Brain microvascular endothelial cell (primary cell): ENCODE results near the gene SLN.

Experiments
- DNase-seq: peaks from one replicate; pipeline ENCODE4 v3.0.0-alpha.2; 2020
- H3K27ac ChIP-seq: fragments of 250-450 bp; sonication (Bioruptor Pico); 2 replicates; pipeline ENCODE4 v1.5.1; 2020; ENCODE audit warnings: mild to moderate bottlenecking, moderate library complexity
- H3K27me3 ChIP-seq: fragments of 250-450 bp; sonication (Bioruptor Pico); replicated peaks from 2 replicates; pipeline ENCODE4 v1.5.1; 2020; ENCODE audit warnings: mild to moderate bottlenecking
- H3K36me3 ChIP-seq: fragments of 250-450 bp; sonication (Bioruptor Pico); replicated peaks from 2 replicates; pipeline ENCODE4 v1.5.1; 2020; ENCODE audit warnings: mild to moderate bottlenecking
- H3K4me3 ChIP-seq: 2 replicates; pipeline ENCODE4 v1.5.1; 2011; ENCODE audit warnings: low read depth, mild to moderate bottlenecking, control low read depth, low read length, moderate library complexity
- in situ Hi-C: cut with HindIII; loops from 2 replicates; pipeline ENCODE4 v1.10.0; 2017; ENCODE audit warnings: low sequenced_read_pairs, low pct_ligation_motif_present
- TF ChIP-seq, protein P1 (sequence below): IDR thresholded peaks from 2 replicates; pipeline ENCODE4 v1.5.1; 2011; ENCODE audit warnings: low read depth, mild to moderate bottlenecking, moderate library complexity, low read length, control low read depth, inconsistent platforms; ENCODE audit errors: missing control alignments

The SLN gene

DNA sequence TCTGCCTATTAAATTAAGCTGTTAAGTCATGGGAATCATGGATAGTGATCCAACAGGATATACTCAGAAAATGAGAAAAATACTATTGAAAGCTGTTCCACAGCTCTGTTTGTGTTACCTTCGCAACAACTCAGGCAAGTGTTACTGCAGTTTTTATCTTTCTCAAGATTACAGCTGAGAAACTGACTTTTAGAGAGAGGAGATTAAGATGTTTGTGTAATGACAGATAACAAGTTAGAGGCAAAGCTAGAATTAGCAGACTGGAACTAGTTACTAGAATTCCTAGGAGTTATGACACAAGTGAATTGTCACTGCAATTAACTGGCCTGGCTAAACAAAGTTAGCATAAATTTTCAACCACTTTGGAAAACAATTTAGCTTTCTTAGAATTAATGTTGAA, 1.6 kb downstream of the SLN start:
- in situ Hi-C loops, result no loop called here
- H3K27me3 ChIP-seq, result no peaks in the 10 kb centered on the region
- H3K4me3 ChIP-seq, result no peak overlapping the region
- no peak overlapping the region for H3K27ac ChIP-seq
- H3K36me3 ChIP-seq, result no peaks in the 10 kb centered on the region
- TF ChIP-seq, protein P1, sequence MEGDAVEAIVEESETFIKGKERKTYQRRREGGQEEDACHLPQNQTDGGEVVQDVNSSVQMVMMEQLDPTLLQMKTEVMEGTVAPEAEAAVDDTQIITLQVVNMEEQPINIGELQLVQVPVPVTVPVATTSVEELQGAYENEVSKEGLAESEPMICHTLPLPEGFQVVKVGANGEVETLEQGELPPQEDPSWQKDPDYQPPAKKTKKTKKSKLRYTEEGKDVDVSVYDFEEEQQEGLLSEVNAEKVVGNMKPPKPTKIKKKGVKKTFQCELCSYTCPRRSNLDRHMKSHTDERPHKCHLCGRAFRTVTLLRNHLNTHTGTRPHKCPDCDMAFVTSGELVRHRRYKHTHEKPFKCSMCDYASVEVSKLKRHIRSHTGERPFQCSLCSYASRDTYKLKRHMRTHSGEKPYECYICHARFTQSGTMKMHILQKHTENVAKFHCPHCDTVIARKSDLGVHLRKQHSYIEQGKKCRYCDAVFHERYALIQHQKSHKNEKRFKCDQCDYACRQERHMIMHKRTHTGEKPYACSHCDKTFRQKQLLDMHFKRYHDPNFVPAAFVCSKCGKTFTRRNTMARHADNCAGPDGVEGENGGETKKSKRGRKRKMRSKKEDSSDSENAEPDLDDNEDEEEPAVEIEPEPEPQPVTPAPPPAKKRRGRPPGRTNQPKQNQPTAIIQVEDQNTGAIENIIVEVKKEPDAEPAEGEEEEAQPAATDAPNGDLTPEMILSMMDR, result no peak
- DNase-seq, result no peak

DNA sequence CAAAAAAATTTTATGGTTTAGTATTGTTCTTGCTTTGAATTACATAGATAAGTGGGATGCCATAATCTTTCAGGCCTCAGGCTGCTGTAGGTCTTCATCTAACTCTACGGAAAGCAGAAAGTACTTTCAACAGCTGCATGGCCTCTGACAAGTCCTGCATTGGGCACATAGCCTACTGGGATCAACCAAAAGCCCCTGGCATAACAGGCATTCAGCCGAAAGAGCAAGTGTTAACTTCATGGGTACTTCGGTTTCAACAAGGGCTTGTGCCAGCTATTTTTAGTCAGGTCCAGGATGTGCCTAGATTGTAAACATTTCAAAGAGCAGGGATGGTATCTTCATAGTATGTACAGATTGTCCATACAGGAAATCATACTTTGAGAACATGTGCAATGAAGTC, 3.1 kb downstream of the SLN start:
- Histone ChIP-seq H3K27ac (no peak overlapping the region), H3K36me3 (no peaks in the 10 kb centered on the region), H3K27me3 (no peaks in the 10 kb centered on the region), H3K4me3 (no peak overlapping the region)
- no peak for DNase-seq
- TF ChIP-seq, protein P1, result no peak
- in situ Hi-C loops, result no loop called here

DNA sequence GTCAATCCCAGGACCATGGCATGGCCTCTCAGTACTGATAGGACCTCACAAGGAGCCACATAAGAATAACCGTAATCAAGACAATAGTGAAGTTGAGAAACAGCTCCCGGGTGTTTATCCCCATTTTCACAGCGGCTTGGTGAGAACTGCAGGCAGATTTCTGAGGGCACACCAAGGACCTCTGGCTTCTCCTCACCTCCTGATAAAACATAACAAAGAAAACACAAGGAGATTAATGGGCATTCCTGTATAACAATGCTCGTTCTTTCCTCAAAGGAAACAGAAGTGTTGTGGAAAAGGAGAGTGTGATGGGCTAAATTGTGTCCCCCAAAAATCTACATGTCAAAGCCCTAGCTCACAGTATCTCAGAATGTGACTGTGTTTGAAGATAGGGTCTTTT, 4.0 kb downstream of the SLN start:
- TF ChIP-seq, protein P1, result no peak
- H3K27ac ChIP-seq, result no peak overlapping the region
- H3K36me3 ChIP-seq, result no peaks in the 10 kb centered on the region
- in situ Hi-C loops, result no loop called here
- no peak overlapping the region for H3K4me3 ChIP-seq
- no peak for DNase-seq
- no peaks in the 10 kb centered on the region for H3K27me3 ChIP-seq

DNA sequence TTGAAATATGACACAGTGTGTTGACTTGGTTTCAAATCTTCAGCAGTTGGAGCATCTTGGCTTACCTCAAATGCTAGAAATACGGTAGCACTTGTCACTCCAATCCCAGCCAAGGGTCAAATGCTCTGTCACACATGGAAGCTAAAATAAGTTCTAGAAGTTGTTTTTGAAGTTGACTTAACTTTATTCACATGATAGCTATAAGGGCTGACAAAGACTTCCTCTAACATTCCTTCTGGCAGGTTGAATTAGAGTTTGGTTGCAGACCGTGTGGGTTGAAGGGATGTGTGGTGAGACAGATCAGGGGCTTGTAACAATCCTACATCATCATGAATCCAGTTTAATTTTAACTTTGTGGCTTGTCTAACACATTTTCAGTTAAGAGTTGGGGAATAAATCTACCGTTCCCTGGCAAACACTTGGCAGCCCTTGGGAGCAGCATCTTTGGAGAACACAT, 4.6 kb downstream of the SLN start:
- Histone ChIP-seq H3K27me3 (no peaks in the 10 kb centered on the region), H3K36me3 (no peaks in the 10 kb centered on the region), H3K4me3 (no peak overlapping the region), H3K27ac (no peak overlapping the region)
- in situ Hi-C loops, result no loop called here
- DNase-seq, result no peak
- TF ChIP-seq, protein P1, result no peak

DNA sequence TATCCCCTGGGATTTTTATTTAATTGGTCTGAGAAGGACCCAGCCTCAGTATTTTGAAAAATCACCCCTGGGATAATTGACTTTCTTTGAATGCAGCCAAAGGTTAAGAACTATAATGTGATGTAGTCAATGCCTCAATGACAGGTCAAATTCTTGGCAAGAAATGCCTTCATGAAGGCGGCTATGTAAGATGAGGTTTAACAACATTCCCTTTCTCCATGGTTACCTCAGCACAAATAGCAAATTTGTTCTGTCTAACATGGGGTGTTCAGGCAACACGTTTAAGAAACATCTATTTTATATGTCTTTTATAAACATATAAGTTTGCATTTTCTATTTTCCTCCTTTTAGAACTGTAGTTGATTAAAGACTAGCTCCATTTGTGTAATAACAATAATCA, 5.3 kb downstream of the SLN start:
- TF ChIP-seq, protein P1, result no peak
- DNase-seq, result no peak
- no peak overlapping the region for H3K4me3 ChIP-seq
- H3K36me3 ChIP-seq, result no peaks in the 10 kb centered on the region
- no peaks in the 10 kb centered on the region for H3K27me3 ChIP-seq
- in situ Hi-C loops, result no loop called here
- no peak overlapping the region for H3K27ac ChIP-seq

DNA sequence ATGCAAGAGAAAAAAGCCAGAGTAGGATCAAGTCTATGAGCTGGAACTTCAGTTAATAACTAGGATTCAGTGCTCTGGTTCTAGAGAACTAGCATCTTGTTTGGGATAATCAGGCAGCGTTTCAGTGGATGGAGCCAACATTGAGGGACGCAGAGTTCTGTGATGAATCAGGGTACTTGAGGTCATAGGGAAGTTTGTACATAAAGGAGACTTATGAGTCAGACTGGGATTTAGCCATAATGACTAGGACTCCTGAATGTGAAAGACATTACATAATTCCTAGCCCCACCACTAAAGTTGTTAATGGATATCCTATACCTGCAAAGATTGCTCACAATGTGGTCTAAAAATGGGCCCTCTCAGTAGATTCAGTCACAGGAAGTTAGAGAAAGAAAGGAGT, 6.8 kb downstream of the SLN start:
- H3K36me3 ChIP-seq, result no peaks in the 10 kb centered on the region
- in situ Hi-C loops, result no loop called here

More for the DNA sequence above, 6.8 kb downstream of the SLN start:
- DNase-seq, result peak; percentile 82
- peak overlapping the region; percentile 28 for H3K27ac ChIP-seq
- TF ChIP-seq, protein P1, result no peak
- no peaks in the 10 kb centered on the region for H3K27me3 ChIP-seq
- no peak overlapping the region for H3K4me3 ChIP-seq
